Testis (tissue), 2 donors: ENCODE data around the gene RNF175.

Experiments used
- POLR2A ChIP-seq: fragments of 450-650 bp; IDR thresholded peaks from one replicate; pipeline ENCODE4 v1.6.1; 2017; ENCODE audit warnings: antibody characterized with exemption, mild to moderate bottlenecking, moderate library complexity
- TF ChIP-seq, protein P1 (sequence below), 3 experiments: fragments of 450-650 bp in 2 of 3; fragments of 200-600 bp in 1 of 3; sonication (generic) in 1 of 3; IDR thresholded peaks; one replicate each; pipeline ENCODE4 v1.5.1; 2016 to 2019; ENCODE audit warnings: antibody characterized with exemption in 3 of 3, mild to moderate bottlenecking in 2 of 3, moderate library complexity in 1 of 3

DNA sequence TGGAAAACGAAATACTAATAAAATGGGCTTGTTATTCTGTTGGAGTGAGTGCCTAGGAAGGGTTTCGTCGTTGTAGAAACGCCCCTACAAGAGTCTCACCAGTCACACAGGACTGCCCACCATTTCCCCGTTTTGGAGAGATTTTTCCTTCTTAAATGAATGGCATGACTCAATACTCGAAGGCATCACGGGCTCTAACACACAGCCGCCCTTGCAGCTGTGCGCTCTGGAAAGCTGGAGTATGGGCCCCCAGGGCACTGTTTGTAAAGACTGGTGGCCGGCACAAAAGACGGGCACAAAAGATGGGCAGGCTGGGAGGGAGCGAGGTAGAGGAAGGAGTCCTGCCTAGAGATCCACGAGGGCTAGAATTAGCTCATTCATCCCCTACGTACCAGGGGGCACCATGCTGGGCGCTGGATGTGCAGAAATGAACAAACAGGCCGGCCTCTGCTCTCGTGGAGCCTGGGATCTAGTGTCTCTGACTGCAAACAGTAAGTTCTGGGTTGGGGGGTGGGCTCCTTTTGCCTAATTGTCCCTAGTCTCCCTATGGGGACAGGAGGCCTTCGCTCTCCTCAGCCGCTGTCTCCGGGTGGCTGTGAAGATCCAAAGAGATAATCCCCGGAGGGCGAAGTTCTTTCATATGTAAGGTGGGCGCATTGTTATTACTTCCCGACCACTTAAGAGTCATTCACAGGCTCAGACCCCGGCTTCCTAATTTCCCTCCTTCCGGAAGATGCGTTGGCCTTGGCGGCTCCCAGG, 30.1 kb upstream of the RNF175 start:
- TF ChIP-seq, protein P1, sequence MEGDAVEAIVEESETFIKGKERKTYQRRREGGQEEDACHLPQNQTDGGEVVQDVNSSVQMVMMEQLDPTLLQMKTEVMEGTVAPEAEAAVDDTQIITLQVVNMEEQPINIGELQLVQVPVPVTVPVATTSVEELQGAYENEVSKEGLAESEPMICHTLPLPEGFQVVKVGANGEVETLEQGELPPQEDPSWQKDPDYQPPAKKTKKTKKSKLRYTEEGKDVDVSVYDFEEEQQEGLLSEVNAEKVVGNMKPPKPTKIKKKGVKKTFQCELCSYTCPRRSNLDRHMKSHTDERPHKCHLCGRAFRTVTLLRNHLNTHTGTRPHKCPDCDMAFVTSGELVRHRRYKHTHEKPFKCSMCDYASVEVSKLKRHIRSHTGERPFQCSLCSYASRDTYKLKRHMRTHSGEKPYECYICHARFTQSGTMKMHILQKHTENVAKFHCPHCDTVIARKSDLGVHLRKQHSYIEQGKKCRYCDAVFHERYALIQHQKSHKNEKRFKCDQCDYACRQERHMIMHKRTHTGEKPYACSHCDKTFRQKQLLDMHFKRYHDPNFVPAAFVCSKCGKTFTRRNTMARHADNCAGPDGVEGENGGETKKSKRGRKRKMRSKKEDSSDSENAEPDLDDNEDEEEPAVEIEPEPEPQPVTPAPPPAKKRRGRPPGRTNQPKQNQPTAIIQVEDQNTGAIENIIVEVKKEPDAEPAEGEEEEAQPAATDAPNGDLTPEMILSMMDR (IDR thresholded peaks at IDR 0.05), result no peak
- no peak for TF ChIP-seq POLR2A
